Ovary (tissue), 3 donors: ENCODE measurements around the gene NAXD.

Experiments used
- CTCF ChIP-seq, 3 donors: fragments of 450-650 bp in 2 of 3; fragments of 200-600 bp in 1 of 3; IDR thresholded peaks; one replicate each; pipeline versions ENCODE4 v1.5.1 to v1.8.0; 2016 to 2022; ENCODE audit warnings: antibody characterized with exemption in 3 of 3, mild to moderate bottlenecking in 1 of 3
- POLR2A ChIP-seq: fragments of 450-650 bp; IDR thresholded peaks from one replicate; pipeline ENCODE4 v1.6.1; 2017; ENCODE audit warnings: antibody characterized with exemption, mild to moderate bottlenecking, moderate library complexity
- donor health status: DM: no; HTN: no; CAD: no.

DNA sequence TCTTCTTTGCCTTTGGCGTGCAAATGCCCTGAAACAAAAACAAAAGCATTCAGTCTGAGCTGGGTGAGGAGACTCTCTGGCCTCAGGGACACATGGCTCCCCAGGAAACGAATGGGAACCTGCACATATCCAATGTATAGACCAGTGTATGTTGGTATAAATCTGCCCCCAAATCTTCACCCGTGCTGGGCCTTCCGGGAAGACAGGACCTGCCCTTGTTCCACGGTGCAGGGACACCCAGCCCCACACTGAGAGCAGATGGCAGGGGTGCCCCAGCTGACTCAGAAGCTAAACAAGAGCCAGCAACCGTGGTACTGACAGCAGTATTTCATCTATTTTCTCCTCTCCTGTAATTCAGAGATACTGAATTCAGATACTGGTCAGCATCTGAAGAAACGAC, 48.1 kb downstream of the NAXD start:
- no peak for TF ChIP-seq POLR2A
- no peak for TF ChIP-seq CTCF (IDR thresholded peaks at IDR 0.05)
